ENCODE results near the gene PYROXD2. TPM values are rescaled to one million over a fixed set of nuclear protein-coding genes. Genes with fewer than 3 reads are reported as not detected.
A peak's percentile ranks its signal among the peaks of the same experiment; 100 is the strongest.
"Not testable (repeated sequence)": the region's sequence is repeated elsewhere in the genome, so short reads cannot be mapped to it uniquely, and the experiment has no call there.

The PYROXD2 gene
- polyA plus RNA-seq, 1 of the 3 experiments (the other 2 are of a cell fraction), result 26.7 TPM

DNA sequence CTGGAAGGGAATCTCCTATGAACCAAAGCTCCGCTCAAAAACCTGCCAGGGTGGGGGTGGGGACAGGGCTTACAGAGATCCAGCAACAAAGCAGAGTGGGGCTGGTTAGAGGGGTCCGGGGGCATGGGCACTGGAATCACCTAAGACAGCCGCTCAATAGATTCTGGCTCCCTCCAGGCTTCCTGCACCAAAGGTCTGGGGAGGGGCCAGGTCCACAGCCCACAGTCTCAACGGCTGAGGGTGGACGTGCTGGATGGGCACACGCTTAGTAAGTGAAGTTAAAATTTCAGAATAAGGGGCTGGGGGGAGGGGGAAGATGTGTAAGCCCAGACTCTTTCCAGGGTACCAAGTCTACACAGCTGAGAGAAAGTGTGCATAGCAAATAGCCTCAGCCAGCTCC, 31.1 kb downstream of the PYROXD2 start:
- Histone ChIP-seq H3K4me2 (no peak overlapping the region), H3K9me2 (no peaks in the 10 kb centered on the region), H3K9me3 (no peaks in the 10 kb centered on the region), H3K9ac (no peak overlapping the region), H3F3A (replicated peaks; ENCODE audit: insufficient read depth) (no peaks in the 10 kb centered on the region), H3K36me3 (replicated peaks in 1 of 2; ENCODE audit: control insufficient read depth in 1 of 2, insufficient read depth in 2 of 2, low read length in 1 of 2) (no peaks in the 10 kb centered on the region), H3K4me3 (ENCODE audit: low read depth in 2 of 2, low read length in 1 of 2) (no peak overlapping the region), H3K27ac (ENCODE audit: low read depth in 2 of 2, low read length in 1 of 2) (peak overlapping the region in 1 of 2 experiments; percentile 44; a peak in 2 of 4 replicates), H3K27me3 (ENCODE audit: insufficient read depth) (no peaks in the 10 kb centered on the region), H3K79me2 (ENCODE audit: insufficient read depth) (no peaks in the 10 kb centered on the region), H4K20me1 (ENCODE audit: insufficient read depth) (no peaks in the 10 kb centered on the region), H2AFZ (ENCODE audit: low read depth) (no peak overlapping the region), H3K4me1 (ENCODE audit: control insufficient read depth in 1 of 2, insufficient read depth in 2 of 2, low read depth in 1 of 2, low read length in 1 of 2) (peaks cover 0 to 4% of the 10 kb centered on the region in 2 experiments; a peak in 1 of 4 replicates)
- ChIA-PET POLR2A (interaction anchor here (0.6 kb wide), 1 partner anchor 63 kb away, joined by 3 read pairs; the partner anchor contains the start of gene HPS1), CTCF (interaction anchor here (1.9 kb wide), 1 partner anchor 74 kb away, joined by 5 read pairs; no protein-coding TSS in a partner anchor)
- no peak for DNase-seq
- TF ChIP-seq RXRA (IDR thresholded peaks at IDR 0.05; ENCODE audit: borderline replicate concordance, low read depth) (no peak), CHD2 (IDR thresholded peaks at IDR 0.05; ENCODE audit: low read length, partially characterized antibody) (no peak), GABPA (IDR thresholded peaks at IDR 0.05; ENCODE audit: low read depth) (no peak)
- TF ChIP-seq, protein P1, sequence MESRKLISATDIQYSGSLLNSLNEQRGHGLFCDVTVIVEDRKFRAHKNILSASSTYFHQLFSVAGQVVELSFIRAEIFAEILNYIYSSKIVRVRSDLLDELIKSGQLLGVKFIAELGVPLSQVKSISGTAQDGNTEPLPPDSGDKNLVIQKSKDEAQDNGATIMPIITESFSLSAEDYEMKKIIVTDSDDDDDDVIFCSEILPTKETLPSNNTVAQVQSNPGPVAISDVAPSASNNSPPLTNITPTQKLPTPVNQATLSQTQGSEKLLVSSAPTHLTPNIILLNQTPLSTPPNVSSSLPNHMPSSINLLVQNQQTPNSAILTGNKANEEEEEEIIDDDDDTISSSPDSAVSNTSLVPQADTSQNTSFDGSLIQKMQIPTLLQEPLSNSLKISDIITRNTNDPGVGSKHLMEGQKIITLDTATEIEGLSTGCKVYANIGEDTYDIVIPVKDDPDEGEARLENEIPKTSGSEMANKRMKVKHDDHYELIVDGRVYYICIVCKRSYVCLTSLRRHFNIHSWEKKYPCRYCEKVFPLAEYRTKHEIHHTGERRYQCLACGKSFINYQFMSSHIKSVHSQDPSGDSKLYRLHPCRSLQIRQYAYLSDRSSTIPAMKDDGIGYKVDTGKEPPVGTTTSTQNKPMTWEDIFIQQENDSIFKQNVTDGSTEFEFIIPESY (IDR thresholded peaks at IDR 0.05; ENCODE audit: borderline replicate concordance, low read depth), result no peak
- TF ChIP-seq, protein P2, sequence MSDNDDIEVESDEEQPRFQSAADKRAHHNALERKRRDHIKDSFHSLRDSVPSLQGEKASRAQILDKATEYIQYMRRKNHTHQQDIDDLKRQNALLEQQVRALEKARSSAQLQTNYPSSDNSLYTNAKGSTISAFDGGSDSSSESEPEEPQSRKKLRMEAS (IDR thresholded peaks at IDR 0.05; ENCODE audit: low read depth), result no peak
- TF ChIP-seq, protein P3, sequence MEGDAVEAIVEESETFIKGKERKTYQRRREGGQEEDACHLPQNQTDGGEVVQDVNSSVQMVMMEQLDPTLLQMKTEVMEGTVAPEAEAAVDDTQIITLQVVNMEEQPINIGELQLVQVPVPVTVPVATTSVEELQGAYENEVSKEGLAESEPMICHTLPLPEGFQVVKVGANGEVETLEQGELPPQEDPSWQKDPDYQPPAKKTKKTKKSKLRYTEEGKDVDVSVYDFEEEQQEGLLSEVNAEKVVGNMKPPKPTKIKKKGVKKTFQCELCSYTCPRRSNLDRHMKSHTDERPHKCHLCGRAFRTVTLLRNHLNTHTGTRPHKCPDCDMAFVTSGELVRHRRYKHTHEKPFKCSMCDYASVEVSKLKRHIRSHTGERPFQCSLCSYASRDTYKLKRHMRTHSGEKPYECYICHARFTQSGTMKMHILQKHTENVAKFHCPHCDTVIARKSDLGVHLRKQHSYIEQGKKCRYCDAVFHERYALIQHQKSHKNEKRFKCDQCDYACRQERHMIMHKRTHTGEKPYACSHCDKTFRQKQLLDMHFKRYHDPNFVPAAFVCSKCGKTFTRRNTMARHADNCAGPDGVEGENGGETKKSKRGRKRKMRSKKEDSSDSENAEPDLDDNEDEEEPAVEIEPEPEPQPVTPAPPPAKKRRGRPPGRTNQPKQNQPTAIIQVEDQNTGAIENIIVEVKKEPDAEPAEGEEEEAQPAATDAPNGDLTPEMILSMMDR (IDR thresholded peaks at IDR 0.05), result no peak
- TF ChIP-seq, protein P4, sequence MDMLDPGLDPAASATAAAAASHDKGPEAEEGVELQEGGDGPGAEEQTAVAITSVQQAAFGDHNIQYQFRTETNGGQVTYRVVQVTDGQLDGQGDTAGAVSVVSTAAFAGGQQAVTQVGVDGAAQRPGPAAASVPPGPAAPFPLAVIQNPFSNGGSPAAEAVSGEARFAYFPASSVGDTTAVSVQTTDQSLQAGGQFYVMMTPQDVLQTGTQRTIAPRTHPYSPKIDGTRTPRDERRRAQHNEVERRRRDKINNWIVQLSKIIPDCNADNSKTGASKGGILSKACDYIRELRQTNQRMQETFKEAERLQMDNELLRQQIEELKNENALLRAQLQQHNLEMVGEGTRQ (IDR thresholded peaks at IDR 0.05; ENCODE audit: borderline replicate concordance, low read depth, low read length), result no peak
- 90% methylated on average over 6 of the region's 6 CpGs for WGBS (ENCODE audit: low lambda C conversion rate)

DNA sequence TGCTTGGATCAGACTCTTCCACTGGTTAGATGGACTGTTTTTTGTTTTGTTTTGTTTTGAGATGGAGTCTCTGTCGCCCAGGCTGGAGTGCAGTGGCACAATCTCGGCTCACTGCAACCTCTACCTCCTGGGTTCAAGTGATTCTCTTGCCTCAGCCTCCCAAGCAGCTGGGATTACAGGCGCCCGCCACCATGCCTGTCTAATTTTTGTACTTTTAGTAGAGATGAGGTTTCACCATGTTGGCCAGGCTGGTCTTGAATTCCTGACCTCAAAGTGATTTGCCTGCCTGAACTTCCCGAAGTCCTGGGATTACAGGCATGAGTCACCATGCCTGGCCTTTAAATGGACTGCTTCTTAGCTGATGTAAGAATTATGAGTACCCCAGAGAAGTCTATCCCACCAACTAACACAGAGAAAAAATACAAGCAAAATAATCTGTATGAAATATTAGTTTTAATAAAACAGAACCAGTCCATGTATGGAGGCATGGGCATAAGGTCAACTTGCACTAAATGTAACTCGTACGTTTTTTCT, 31.8 kb downstream of the PYROXD2 start:
- 82% methylated on average over 7 of the region's 7 CpGs for WGBS (ENCODE audit: low lambda C conversion rate)
- H3K4me1 ChIP-seq (ENCODE audit: control insufficient read depth in 1 of 2, insufficient read depth in 2 of 2, low read depth in 1 of 2, low read length in 1 of 2); H3K4me2 ChIP-seq; H3F3A ChIP-seq (replicated peaks; ENCODE audit: insufficient read depth); H3K9me3 ChIP-seq; H3K4me3 ChIP-seq (ENCODE audit: low read depth in 2 of 2, low read length in 1 of 2); H3K9me2 ChIP-seq; H3K27me3 ChIP-seq (ENCODE audit: insufficient read depth); DNase-seq; H2AFZ ChIP-seq (ENCODE audit: low read depth); H4K20me1 ChIP-seq (ENCODE audit: insufficient read depth); H3K79me2 ChIP-seq (ENCODE audit: insufficient read depth); H3K36me3 ChIP-seq (replicated peaks in 1 of 2; ENCODE audit: control insufficient read depth in 1 of 2, insufficient read depth in 2 of 2, low read length in 1 of 2); H3K9ac ChIP-seq: not testable (repeated sequence)
- H3K27ac ChIP-seq (ENCODE audit: low read depth in 2 of 2, low read length in 1 of 2), result peak overlapping the region in 1 of 2 experiments; percentile 44; a peak in 2 of 4 replicates
- ChIA-PET CTCF (interaction anchor here (1.2 to 1.9 kb wide), 2 partner anchors 8 to 73 kb away, joined by 3 to 5 read pairs; no protein-coding TSS in a partner anchor), POLR2A (interaction anchor here (0.6 kb wide), 1 partner anchor 63 kb away, joined by 3 read pairs; the partner anchor contains the start of gene HPS1)
- TF ChIP-seq FOSL2 (IDR thresholded peaks at IDR 0.05; ENCODE audit: borderline replicate concordance, low read depth), result peak; percentile 64; the same call in 1 of the 2 replicates
- peak; percentile 45; the same call in 1 of the 2 replicates for TF ChIP-seq JUND (IDR thresholded peaks at IDR 0.05)
